Left renal pelvis (tissue), 4 donors: ENCODE measurements around the gene SLC13A2. TPM values are rescaled to one million over a fixed set of nuclear protein-coding genes. Genes with fewer than 3 reads are reported as not detected.
"Not testable (repeated sequence)": the region's sequence is repeated elsewhere in the genome, so short reads cannot be mapped to it uniquely, and the experiment has no call there.

Experiments used
- DNase-seq, 4 donors: peaks; one replicate each; pipeline ENCODE4 v3.0.0-alpha.2; 2013; ENCODE audit warnings: low read depth in 4 of 4, low spot score in 3 of 4
- polyA plus RNA-seq, 4 donors: library from polyadenylated mRNA; unstranded; fragments of 120-200 nt; gene quantifications; one replicate each; pipeline ENCODE4 v1.2.1, GENCODE V29; 2013; ENCODE audit not compliant: insufficient read length in 4 of 4

The SLC13A2 gene
- polyA plus RNA-seq, 4 donors: 0.30 to 13.9 (median 7.6) TPM

DNA sequence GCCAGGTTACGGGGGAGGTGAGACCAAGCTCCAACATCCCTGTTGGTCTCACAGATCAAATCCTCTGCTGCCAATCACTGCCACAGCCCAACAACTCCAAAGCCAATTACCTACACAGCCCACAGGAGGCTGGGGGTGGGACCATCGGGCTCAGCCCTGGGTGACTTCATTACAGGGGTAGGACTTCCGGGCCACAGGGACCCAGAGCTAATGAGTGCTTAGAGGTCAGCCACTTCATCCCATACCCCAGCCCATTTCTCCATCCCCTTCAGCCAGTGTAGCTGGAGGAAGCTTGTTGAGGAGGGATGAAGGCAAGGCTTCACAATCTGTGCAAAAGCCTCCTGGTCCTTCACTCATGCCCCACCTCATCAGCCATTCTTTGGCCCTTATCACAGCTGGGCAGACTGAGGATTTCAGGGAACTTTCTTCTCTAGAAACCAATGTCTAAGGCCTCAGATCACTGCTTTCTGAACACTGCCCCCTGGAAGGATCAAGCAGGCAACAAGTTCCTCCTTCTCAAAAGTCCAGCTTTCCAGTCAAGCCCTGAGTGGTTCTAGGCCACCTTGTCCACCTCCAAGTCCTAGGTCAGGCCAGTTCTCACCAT is 38.5 kb downstream of the SLC13A2 start:
- DNase-seq: no peak

GRCh38 chr17:28513476-28513875 is 40.0 kb downstream of the SLC13A2 start:
- no peak for DNase-seq

- no peak for DNase-seq
Measured at GRCh38 chr17:28514561-28515002, 41.1 kb downstream of the SLC13A2 start.

GRCh38 chr17:28515518-28515917 is 42.1 kb downstream of the SLC13A2 start:
- DNase-seq: no peak

DNA sequence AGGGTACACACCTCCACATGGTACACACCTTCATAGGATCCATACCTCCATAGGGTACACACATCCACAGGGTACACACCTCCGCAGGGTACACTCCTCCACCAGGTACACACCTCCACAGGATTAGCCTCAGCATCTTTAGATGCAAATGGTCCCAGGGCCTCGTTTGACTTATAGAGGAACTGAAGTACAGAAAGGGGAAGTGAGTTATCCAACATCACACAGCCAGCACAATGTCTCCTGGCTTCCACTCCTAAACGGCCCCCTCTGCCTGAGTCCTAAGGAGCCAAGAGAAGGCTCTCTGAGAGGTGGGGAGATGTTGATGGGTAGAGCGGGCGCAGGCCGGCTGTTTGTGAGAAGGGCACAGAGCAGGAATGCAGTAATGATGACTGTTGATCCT is 44.7 kb downstream of the SLC13A2 start:
- no peak for DNase-seq

DNA sequence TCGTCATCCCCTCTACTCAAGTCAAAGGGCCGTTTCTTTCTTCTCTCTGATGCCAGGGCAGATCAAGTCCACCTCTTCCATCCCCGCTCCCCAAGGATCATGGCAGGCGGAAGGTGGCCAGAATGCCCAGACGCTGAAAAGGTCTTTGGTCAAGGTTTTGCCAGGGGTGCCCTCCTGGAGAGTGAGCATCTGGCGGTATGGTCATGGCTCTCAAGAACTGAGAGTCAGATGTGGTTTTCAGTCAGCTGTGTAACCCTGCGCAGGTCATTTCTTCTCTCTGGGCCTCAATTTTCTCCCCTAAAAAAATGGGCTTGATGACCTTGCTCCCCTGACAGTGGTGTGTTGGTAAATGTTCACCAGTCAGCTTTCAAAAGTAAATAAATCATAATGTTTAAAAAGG is 45.1 kb downstream of the SLC13A2 start:
- no peak for DNase-seq

GRCh38 chr17:28519236-28519635 is 45.8 kb downstream of the SLC13A2 start:
- no peak for DNase-seq

DNA sequence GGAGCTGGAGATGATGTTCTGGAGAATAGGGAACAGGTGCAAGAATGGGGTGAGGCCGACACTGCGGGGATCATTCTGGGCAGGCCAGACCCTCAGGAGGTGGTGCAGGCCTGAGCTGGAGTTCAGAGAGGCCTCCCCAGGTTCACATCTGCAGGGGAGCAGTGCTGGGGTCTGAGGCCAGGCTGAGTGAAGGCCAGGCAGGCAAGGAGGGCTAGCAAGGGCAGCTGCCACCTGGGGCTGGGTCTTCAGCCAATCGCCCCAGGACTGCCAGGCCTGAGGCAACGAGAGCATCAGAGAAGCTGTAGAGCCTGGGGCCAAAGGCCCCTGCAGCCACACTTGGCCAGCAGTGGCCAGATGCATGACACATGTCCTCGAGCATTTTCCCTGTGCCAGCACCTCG is 47.2 kb downstream of the SLC13A2 start:
- DNase-seq: no peak

DNA sequence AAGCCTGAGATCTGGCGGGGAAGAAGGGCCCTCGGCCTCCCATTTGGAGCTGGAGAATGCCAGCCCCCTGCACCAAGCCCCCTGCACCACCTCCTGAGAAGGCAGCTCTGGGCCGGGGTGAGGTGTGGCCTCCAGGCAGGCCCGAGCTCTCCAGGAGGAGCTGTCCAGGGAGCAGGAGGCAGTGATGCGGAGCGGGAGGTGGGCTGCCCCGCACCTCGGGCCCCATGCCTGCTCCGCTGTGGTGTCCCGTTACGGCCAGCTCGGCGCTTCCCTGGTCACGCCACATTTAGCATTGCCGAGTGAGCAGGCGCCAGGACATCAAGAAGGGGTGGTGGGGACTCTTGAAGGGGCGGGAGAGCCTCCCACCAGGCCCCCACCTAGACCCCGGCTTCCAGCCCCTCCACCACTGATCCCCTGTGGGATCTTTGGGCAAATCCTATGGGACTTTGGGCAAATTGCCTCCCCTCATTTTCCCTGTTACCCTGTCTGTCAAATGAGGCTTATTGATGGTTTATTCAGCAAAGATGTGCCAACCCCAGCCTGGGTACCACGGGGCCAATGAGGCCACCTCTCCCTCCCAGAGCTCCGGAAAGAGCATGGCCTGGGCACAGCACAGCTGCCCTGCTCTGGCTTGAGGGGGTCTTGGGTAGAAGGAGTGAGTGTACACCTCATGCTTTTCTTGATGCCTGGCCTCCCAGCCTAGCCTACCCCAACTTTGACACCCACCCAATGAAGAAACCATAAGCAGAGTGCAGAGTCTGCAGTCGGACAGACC is 48.1 kb downstream of the SLC13A2 start:
- DNase-seq: peak in 2 of 4 donors; percentile 39 to 73

DNA sequence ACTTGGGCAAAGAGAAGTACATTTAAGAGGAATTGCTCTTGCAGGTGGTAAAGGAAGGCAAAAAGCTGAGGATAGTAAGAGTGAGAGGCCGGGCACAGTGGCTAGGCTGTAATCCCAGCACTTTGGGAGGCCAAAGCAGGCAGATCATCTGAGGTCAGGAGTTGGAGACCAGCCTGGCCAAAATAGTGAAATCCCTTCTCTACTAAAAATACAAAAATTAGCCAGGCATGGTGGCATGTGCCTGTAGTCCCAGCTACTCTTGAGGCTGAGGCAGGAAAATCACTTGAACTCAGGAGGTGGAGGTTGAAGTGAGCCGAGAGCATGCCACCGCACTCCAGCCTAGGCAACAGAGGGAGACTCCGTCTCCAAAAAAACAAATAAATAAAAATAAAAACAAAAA is 48.8 kb downstream of the SLC13A2 start:
- DNase-seq: not testable (repeated sequence)

- no peak for DNase-seq
Measured at GRCh38 chr17:28523186-28523585, 49.7 kb downstream of the SLC13A2 start.

- no peak for DNase-seq
Measured at GRCh38 chr17:28523876-28524275, 50.4 kb downstream of the SLC13A2 start.

DNA sequence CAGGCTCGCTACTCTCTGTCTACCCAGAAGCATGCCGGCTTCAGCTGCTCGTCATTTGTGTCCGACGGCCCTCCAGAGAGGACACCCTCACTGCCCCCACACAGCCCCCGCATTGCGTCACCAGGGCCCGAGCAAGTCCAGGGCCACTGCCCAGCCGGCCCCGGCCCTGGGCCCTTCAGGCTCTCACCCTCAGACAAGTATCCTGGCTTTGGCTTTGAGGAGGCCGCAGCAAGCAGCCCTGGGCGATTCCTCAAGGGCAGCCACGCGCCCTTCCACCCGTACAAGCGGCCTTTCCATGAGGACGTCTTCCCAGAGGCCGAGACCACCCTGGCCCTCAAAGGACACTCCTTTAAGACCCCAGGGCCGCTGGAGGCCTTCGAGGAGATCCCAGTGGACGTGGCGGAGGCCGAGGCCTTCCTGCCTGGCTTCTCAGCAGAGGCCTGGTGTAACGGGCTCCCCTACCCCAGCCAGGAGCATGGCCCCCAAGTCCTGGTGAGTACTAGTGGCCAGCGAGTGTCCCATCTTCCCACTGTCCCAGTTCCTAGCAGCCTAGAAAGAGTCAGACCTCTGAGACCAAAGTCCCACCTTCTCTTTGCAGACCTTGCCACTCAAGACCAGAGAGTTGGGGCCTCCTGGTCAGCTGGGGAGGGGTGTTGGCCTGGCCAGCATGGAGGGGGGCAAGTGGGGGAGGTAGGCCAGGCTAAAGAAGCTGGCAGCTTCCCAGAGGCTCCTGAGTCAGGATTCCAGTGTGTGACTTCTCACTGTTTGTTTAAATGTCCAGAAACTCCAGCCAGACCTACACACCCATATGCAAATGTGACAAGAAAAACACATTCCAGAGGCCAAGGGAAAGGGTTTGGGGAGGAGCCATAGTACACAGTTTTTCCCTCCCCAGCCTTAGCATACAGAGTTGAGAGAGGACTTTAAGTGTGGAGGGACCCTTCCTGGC is 51.3 kb downstream of the SLC13A2 start:
- DNase-seq: peak; percentile 43 to 67 (median 62)

- DNase-seq: no peak
Measured at GRCh38 chr17:28526381-28526780, 52.9 kb downstream of the SLC13A2 start.

- no peak for DNase-seq
Measured at GRCh38 chr17:28527181-28527681, 53.8 kb downstream of the SLC13A2 start.

GRCh38 chr17:28527859-28528258 is 54.4 kb downstream of the SLC13A2 start:
- no peak for DNase-seq

DNA sequence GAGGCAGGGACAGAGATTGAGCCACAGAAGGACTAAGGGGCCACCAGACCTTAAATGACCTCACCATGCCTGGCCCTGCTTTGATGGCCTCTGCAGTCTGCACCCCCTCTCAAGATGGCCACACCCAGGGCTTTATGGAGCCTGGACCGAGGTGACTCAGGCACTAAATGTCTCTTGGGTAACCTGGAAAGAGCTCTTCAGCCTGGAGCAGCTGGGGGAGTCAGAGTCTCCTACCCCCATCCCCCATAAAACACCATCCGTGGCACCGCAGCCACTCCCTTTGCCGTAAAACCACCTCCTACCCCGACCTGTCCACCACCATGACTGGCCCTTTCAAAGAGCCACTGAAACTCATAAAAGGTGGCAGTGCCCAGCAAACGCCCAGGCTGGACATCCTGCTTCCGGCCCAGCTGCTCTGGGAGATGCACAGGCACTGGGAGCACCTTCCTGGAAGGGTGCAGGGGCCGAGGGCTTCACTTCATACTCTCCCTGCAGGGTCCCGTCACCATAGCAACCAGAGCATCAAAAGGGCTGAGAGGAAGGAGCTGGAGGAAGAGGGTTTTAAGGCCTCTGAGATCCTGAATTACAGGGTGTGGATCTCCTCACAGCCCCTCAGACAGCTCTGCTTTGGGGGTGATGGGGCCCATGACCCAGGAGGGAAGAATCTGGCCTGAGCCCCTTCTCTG is 55.0 kb downstream of the SLC13A2 start:
- no peak for DNase-seq

DNA sequence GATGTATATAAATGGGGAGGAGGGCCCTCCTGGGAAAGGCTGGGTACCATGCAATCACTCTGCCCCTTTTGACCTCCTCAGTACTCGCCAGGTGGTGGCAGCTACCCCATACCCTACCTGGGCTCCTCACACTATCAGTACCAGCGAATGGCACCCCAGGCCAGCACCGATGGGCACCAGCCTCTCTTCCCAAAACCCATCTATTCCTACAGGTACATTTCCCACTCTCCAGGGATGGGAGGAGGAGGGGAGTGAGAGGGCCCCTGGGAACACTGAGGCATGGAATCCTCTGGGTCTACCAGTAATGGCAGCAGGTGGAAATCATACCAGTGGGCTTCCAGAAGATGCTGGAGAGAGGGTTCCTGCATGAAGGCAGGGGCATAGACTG is 55.6 kb downstream of the SLC13A2 start:
- no peak for DNase-seq

DNA sequence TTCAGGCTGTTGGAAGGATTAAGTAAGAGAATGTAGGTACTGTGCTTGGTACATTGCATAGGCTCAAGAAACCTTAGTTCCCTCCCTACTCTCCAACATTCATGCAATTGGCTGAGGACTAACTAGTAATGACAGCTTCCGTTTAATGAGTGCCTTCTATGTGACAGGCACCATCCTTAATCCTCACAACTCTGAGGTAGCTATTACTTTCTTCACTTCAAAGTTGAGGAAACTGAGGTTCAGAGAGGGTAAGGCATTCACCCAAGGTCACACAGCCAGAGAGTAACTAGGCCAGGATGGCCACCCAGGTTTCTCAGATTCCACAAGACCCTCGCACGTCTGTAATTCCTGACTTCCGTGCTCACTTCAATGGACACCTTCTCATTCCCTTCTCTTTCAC is 56.8 kb downstream of the SLC13A2 start:
- DNase-seq: no peak

DNA sequence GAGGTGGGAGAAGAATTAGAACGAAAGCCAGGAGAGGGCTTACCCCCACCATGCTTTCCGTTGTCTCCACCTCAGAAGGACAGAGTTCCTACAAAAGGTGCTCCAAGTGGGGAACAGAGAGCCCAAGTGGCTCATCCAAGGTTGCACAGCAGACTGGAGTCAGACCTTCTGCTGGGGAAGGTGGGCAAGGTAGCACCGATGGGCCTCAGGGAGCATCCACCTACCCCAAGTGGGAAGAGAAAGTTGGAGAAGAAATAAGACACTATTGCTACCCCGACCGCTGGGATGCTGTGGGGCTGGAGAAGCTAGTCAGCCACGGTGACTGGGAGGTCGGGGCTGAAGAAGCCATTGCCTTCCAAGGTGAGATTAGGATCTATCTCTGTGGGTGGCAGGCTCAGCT is 57.5 kb downstream of the SLC13A2 start:
- no peak for DNase-seq
